T-cell (primary cell): ENCODE results near the gene ZBTB40. TPM values are rescaled to one million over a fixed set of nuclear protein-coding genes. Genes with fewer than 3 reads are reported as not detected.

Experiments
- ATAC-seq, 4 experiments: fragments of 200-7000 bp in 3 of 4; fragments of 150-1000 bp in 1 of 4; cut with Tn5 transposase; replicated peaks in 1 of 4; 1 replicate in 3 of 4; 2 replicates in 1 of 4; pipeline ENCODE4 v1.10.0; 2021; ENCODE audit warnings: moderate library complexity in 3 of 4, mild to moderate bottlenecking in 2 of 4, moderate number of reproducible peaks in 1 of 4
- CTCF ChIA-PET, 2 donors: fragments of 300-600 bp; sonication (Branson Sonifier 250); formaldehyde crosslinking; loops; one replicate each; lab custom pipeline; 2022; ENCODE audit warnings: antibody characterized with exemption in 2 of 2; lab: Charles Lee
- POLR2A ChIA-PET, 2 donors: fragments of 300-600 bp; sonication (Branson Sonifier 250); formaldehyde crosslinking; loops; one replicate each; lab custom pipeline; 2022; ENCODE audit warnings: antibody characterized with exemption in 2 of 2; lab: Charles Lee
- DNase-seq, 35 experiments: peaks; one replicate each; pipeline versions ENCODE4 v3.0.0 to v3.0.0-alpha.2; 2013 to 2023
- H3K27ac ChIP-seq: one replicate; pipeline ENCODE4 v1.5.1; 2013; ENCODE audit warnings: low read length
- H3K27me3 ChIP-seq, 2 experiments: replicated peaks in 1 of 2; 1 replicate in 1 of 2; 2 replicates in 1 of 2; pipeline versions ENCODE4 v1.6.1 to v1.7.0; 2013; ENCODE audit warnings: low read length in 1 of 2, mixed read lengths in 1 of 2; ENCODE audit not compliant: control insufficient read depth in 2 of 2, insufficient read depth in 2 of 2; ENCODE audit errors: extremely low read depth in 1 of 2
- H3K36me3 ChIP-seq, 2 donors: 1 replicate in 1 of 2; 2 replicates in 1 of 2; pipeline versions ENCODE4 v1.6.1 to v1.7.0; 2013; ENCODE audit warnings: low read length in 1 of 2; ENCODE audit not compliant: control insufficient read depth in 2 of 2, insufficient read depth in 1 of 2; ENCODE audit errors: extremely low read depth in 1 of 2
- H3K4me1 ChIP-seq, 2 experiments: 1 replicate in 1 of 2; 2 replicates in 1 of 2; pipeline versions ENCODE4 v1.6.1 to v1.7.0; 2013; ENCODE audit warnings: low read length in 2 of 2, mixed read lengths in 1 of 2; ENCODE audit not compliant: insufficient read depth in 2 of 2, control insufficient read depth in 1 of 2; ENCODE audit errors: extremely low read depth in 1 of 2
- H3K4me3 ChIP-seq, 2 donors: 1 replicate in 1 of 2; 2 replicates in 1 of 2; pipeline versions ENCODE4 v1.5.1 to v1.7.0; 2013; ENCODE audit warnings: mild to moderate bottlenecking in 2 of 2, low read length in 1 of 2, moderate library complexity in 1 of 2; ENCODE audit not compliant: control insufficient read depth in 1 of 2; ENCODE audit errors: extremely low read depth in 1 of 2
- H3K9me3 ChIP-seq: 2 replicates; pipeline ENCODE4 v1.7.0; 2013
- H3K27ac Mint-ChIP-seq, 2 donors: one replicate each; pipeline ENCODE4 v1.8.0; 2020 to 2021; ENCODE audit warnings: mild to moderate bottlenecking in 2 of 2, mixed read lengths in 2 of 2
- H3K27me3 Mint-ChIP-seq, 2 donors: one replicate each; pipeline ENCODE4 v1.8.0; 2021 to 2022; ENCODE audit warnings: mixed read lengths in 2 of 2
- H3K36me3 Mint-ChIP-seq: one replicate; pipeline ENCODE4 v1.8.0; 2021; ENCODE audit warnings: mixed read lengths
- H3K4me1 Mint-ChIP-seq, 3 donors: one replicate each; pipeline ENCODE4 v1.8.0; 2020 to 2022; ENCODE audit warnings: mixed read lengths in 3 of 3, mild to moderate bottlenecking in 1 of 3
- H3K4me3 Mint-ChIP-seq, 3 donors: one replicate each; pipeline ENCODE4 v1.8.0; 2020 to 2022; ENCODE audit warnings: mild to moderate bottlenecking in 3 of 3, mixed read lengths in 3 of 3, moderate library complexity in 3 of 3
- H3K9me3 Mint-ChIP-seq, 3 donors: one replicate each; pipeline ENCODE4 v1.8.0; 2020 to 2022; ENCODE audit warnings: mixed read lengths in 3 of 3
- WGBS: methylation state at CpG from one replicate; pipeline ENCODE4 v1.1.5; 2013; ENCODE audit warnings: missing lambda C conversion rate; ENCODE audit not compliant: insufficient coverage; 5-methylcytosine and 5-hydroxymethylcytosine counted together
- total RNA-seq, 35 experiments: library from RNA in 6 of 35; stranded (reverse) in 6 of 35; fragments of 120-200 nt in 1 of 35; gene quantifications; one replicate each; pipeline versions ENCODE4 v1.2.1 to v1.2.4 and lab custom pipeline; 2013 to 2026

The ZBTB40 gene
- total RNA-seq, 5 donors from 2014 or later (not counting 1 experiment from before 2014, with no cell fraction given): 42.6 to 62.9 (median 54.1) TPM

DNA sequence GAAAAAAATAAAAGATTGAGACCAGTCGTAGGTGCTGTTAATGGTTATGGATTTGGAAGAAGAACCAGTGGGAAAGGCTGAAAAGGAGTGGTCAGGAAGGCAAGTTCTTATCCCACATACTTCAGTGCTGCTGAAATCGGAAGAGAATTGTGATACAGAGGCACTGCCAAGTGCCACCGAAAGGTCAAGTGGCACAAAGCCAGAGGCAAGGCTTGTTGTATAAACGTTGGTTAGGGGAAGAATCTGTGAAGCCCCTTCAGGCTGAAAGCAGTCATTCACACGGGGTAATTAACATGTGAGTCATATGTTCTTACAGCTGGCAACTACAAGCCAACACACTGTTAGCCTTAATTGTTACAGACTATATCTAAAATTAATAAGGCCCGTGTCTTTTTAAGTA, 48.8 kb downstream of the ZBTB40 start:
- WGBS: no CpG with 5 or more reads among the region's 6 CpGs
- DNase-seq (no peak), ATAC-seq (no peak)
- Histone ChIP-seq H3K27me3 (no peaks in the 10 kb centered on the region), H3K27ac (no peak overlapping the region), H3K4me1 (no peaks in the 10 kb centered on the region), H3K36me3 (peaks cover 0 to 25% of the 10 kb centered on the region in 2 donors), H3K9me3 (no peaks in the 10 kb centered on the region), H3K4me3 (no peak overlapping the region)
- Mint-ChIP-seq H3K27me3 (no peaks in the 10 kb centered on the region), H3K4me3 (no peak overlapping the region), H3K9me3 (no peaks in the 10 kb centered on the region), H3K36me3 (peaks cover 47% of the 10 kb centered on the region), H3K4me1 (no peaks in the 10 kb centered on the region), H3K27ac (no peak overlapping the region)
- CTCF ChIA-PET: no interaction called here
- POLR2A ChIA-PET: no interaction called here

DNA sequence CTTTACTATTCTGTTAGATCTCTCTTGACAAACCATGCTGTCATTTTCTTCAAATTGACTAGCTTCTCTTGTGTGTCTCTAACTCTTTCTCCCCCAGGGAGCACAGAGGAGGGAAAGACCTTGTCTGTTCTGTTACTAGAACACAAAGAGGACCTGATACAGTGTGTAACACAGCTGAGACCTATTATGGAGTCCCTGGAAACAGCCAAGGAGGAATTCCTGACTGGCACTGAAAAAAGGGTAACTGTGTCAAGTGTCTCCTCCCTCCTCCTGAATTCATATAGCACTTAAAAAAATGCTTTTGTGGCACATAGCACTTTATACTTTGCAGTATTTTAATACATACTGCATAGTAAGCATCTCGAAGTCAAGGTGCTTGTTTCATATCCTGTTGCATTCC, 50.6 kb downstream of the ZBTB40 start:
- CTCF ChIA-PET: no interaction called here
- Mint-ChIP-seq H3K27me3 (no peaks in the 10 kb centered on the region), H3K4me3 (no peak overlapping the region), H3K9me3 (no peaks in the 10 kb centered on the region), H3K27ac (no peak overlapping the region), H3K4me1 (no peaks in the 10 kb centered on the region), H3K36me3 (peaks cover 52% of the 10 kb centered on the region)
- DNase-seq: no peak
- no peaks in the 10 kb centered on the region for H3K4me1 ChIP-seq
- no peak overlapping the region for H3K27ac ChIP-seq
- WGBS: no CpG with 5 or more reads among the region's 1 CpG
- POLR2A ChIA-PET: interaction anchor here in 1 of 2 donors (0.6 kb wide), 1 partner anchor 23 kb away, joined by 3 read pairs; no protein-coding TSS in a partner anchor
- peaks cover 0 to 32% of the 10 kb centered on the region in 2 donors for H3K36me3 ChIP-seq
- H3K4me3 ChIP-seq: no peak overlapping the region
- no peak for ATAC-seq
- no peaks in the 10 kb centered on the region for H3K27me3 ChIP-seq
- H3K9me3 ChIP-seq: no peaks in the 10 kb centered on the region

DNA sequence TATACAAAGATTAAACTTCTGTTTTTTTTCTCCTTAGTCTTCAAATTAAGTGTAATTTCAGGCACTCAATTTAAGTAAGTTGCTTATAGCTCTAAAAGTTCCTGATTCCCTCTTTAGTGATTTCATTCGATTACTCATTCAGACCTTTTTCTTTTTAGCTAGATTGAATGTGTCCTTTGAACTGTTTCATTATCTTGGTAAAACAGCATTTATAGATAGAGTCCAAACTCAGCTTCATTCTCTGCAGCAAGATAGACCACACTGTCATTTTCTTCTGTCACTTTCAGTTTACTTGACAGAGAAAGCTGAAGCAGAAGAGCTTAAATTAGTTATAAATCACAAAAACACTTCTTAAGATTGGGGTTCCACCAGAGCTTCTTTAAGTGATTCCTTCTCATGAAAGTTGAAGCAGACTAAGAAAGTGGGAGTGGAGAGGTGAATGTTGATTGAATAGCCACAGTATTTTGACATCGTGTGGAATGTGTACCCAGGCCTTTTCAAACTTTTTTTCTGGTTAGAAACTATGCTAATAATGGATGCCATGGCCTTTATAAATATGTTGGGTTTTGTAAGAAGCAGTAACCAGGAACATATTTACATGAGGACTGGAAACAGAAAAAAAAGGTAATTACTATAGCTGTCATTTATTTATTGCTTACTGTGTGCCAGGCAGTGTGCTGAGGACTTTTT, 52.2 kb downstream of the ZBTB40 start:
- Histone ChIP-seq H3K9me3 (no peaks in the 10 kb centered on the region), H3K27ac (no peak overlapping the region), H3K27me3 (no peaks in the 10 kb centered on the region), H3K4me3 (no peak overlapping the region), H3K36me3 (peaks cover 0 to 48% of the 10 kb centered on the region in 2 donors), H3K4me1 (no peaks in the 10 kb centered on the region)
- ATAC-seq (no peak), DNase-seq (no peak)
- H3K4me1 Mint-ChIP-seq: no peaks in the 10 kb centered on the region
- H3K27ac Mint-ChIP-seq: no peak overlapping the region
- ChIA-PET POLR2A (no interaction called here), CTCF (interaction anchor here in 1 of 2 donors (0.6 kb wide), 1 partner anchor 1982 kb away, joined by 3 read pairs; no protein-coding TSS in a partner anchor)
- WGBS: no CpG with 5 or more reads among the region's 2 CpGs
- H3K36me3 Mint-ChIP-seq: peaks cover 52% of the 10 kb centered on the region
- H3K9me3 Mint-ChIP-seq: no peaks in the 10 kb centered on the region
- H3K27me3 Mint-ChIP-seq: no peaks in the 10 kb centered on the region
- no peak overlapping the region for H3K4me3 Mint-ChIP-seq

GRCh38 chr1:22506130-22506692, 54.6 kb downstream of the ZBTB40 start:
- ChIA-PET CTCF (no interaction called here), POLR2A (no interaction called here)
- no peak for DNase-seq
- Histone ChIP-seq H3K9me3 (no peaks in the 10 kb centered on the region), H3K4me1 (no peaks in the 10 kb centered on the region), H3K27me3 (no peaks in the 10 kb centered on the region), H3K4me3 (no peak overlapping the region), H3K27ac (no peak overlapping the region), H3K36me3 (peaks cover 0 to 68% of the 10 kb centered on the region in 2 donors)
- Mint-ChIP-seq H3K27me3 (no peaks in the 10 kb centered on the region), H3K4me1 (no peaks in the 10 kb centered on the region), H3K27ac (no peak overlapping the region), H3K36me3 (peaks cover 64% of the 10 kb centered on the region), H3K9me3 (no peaks in the 10 kb centered on the region), H3K4me3 (no peak overlapping the region)
- ATAC-seq: no peak
- 97% methylated on average over 6 of the region's 8 CpGs for WGBS

- ATAC-seq (no peak), DNase-seq (no peak)
- WGBS: 100% methylated on average over 6 of the region's 10 CpGs
- Mint-ChIP-seq H3K27me3 (no peaks in the 10 kb centered on the region), H3K27ac (no peak overlapping the region), H3K36me3 (peaks cover 68% of the 10 kb centered on the region), H3K9me3 (no peaks in the 10 kb centered on the region), H3K4me3 (no peak overlapping the region), H3K4me1 (no peaks in the 10 kb centered on the region)
- Histone ChIP-seq H3K9me3 (no peaks in the 10 kb centered on the region), H3K4me3 (no peak overlapping the region), H3K36me3 (peaks cover 0 to 72% of the 10 kb centered on the region in 2 donors), H3K27me3 (no peaks in the 10 kb centered on the region), H3K4me1 (no peaks in the 10 kb centered on the region), H3K27ac (no peak overlapping the region)
- ChIA-PET CTCF (no interaction called here), POLR2A (no interaction called here)
Measured at GRCh38 chr1:22507587-22507986, 55.9 kb downstream of the ZBTB40 start.

GRCh38 chr1:22508329-22508728, 56.7 kb downstream of the ZBTB40 start:
- H3K9me3 Mint-ChIP-seq: no peaks in the 10 kb centered on the region
- Histone ChIP-seq H3K36me3 (peaks cover 0 to 79% of the 10 kb centered on the region in 2 donors), H3K9me3 (no peaks in the 10 kb centered on the region), H3K4me1 (no peaks in the 10 kb centered on the region), H3K4me3 (no peak overlapping the region), H3K27ac (no peak overlapping the region), H3K27me3 (no peaks in the 10 kb centered on the region)
- H3K27ac Mint-ChIP-seq: no peak overlapping the region
- H3K27me3 Mint-ChIP-seq: no peaks in the 10 kb centered on the region
- no peaks in the 10 kb centered on the region for H3K4me1 Mint-ChIP-seq
- ChIA-PET POLR2A (no interaction called here), CTCF (no interaction called here)
- ATAC-seq: no peak
- no peak for DNase-seq
- H3K4me3 Mint-ChIP-seq: no peak overlapping the region
- H3K36me3 Mint-ChIP-seq: peaks cover 71% of the 10 kb centered on the region
- 70% methylated on average over 2 of the region's 5 CpGs for WGBS
